Stimulated activated CD4-positive, alpha-beta T cell treated with anti-CD3 and anti-CD28 coated beads, Interleukin-15, amount 100 ng/mL, for 48 hours (primary cell): ENCODE results near the gene RIPOR2.

Experiments
- DNase-seq, 2 donors: peaks; one replicate each; pipeline ENCODE4 v3.0.0-alpha.2; 2020; ENCODE audit warnings: low read depth in 2 of 2

Gene RIPOR2

DNA sequence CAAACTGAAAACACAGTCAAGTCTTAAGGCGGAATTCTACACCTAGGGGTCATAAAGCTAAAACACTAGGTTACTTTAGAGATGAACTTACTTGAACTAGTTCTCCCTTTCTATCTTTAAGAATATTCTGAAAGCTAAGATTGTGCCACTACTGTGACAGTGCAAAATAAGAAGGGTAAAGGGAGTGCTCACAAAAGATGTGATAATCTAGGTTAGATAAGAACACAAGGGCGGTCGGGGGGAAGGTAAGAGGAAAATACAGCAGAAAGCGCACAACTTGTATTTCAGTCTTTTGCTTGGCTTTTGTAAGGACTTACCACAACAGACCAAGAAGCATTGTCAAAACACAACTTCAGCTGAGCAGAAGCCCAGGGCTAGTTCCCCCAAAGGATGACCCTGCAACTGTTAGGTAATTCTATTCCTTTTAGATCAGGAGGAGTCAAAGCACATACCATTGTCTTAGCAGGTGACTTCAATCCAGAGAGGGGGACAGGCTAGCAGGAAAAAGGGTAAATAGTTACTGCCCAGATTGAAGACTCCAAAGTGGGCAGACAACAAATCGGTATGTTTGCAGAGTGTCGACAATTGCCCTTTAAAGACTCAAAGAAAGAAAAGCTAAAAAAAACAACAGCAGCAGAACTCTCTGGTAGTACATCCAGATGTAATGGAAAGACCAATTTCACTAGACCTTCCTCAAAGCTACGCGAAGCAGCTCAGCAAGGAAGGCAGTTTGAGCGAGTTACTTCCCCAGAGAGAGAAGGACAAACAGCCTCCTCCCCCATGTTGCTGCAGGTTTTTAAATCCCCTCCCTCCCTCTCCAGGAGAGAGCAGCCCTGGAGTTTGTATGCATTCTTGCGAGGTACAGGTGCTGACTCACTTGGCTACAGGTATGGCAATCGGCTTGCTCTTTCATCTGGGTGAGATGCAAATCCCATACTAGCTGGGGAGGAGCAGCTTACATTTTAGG lies 59.0 kb downstream of the RIPOR2 start:
- DNase-seq, result no peak

DNA sequence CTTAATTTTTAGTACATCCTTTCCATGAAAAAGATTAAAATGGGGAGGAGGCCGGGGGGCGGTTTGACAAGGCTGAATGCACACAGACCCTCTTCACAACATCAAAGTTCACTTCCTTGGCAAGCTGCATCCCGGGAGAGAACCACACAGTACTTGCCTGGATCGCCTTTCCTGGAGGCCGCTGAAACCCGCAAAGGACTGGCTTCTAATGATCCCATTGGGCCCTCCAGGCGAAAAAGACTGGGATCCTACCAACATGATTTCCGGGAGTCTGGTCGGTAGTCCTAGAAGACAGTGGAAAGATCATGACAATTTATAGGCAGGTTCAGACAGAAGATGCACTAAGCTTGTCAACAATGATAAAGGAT lies 60.2 kb downstream of the RIPOR2 start:
- no peak for DNase-seq

DNA sequence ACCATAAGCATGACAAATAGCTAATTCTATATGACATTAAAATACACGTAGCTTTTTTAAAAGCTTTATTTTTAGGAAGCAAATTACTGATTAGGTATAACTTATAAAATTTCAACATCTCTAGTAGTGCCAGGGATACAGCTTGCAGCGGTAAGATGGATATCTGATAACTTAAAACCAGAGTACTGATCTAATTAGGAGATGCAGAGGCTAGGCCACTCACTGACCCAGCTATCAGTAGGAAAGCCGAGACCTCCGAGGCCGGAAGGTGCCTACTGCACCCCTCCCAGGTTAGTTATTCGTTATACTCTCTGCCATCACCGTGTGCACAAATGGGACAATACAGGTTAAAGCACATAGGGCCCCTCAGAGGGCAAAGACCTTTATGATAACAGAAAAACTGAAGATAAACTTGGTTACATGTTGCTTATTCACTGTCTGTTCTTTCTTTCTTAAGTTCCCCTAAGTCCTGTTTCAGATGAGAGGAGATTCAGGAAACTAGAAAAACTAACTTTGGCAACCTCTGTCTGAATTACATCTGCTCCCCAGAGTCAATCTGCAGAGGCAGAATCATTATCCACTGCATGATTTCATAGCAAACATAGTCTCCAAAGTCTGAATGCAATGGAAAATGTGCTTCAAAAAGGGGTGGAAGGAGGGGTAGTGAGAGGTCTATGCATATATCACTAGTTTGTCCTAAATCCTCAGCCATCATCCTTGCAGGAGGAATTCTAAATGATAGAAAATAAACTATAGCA lies 60.8 kb downstream of the RIPOR2 start:
- no peak for DNase-seq

DNA sequence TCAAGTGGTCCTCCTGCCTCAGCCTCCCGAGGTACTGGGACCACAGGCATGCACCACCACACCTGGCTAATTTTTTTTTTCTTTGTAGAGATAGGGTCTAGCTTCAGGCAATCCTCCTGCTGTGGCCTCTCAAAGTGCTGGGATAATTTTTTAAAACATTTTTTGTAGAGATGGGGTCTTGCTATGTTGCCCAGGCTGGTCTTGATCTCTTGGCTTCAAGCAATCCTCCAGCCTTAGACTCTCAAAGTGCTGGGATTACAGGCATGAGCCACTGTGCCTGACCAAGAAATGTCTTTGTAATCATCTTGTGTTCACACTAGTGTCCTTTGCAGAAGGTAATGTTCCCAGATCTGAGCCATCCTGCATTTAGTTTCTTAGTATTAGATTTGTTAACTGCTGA lies 61.6 kb downstream of the RIPOR2 start:
- no peak for DNase-seq

- no peak for DNase-seq
These were observed 63.0 kb downstream of the RIPOR2 start for GRCh38 chr6:24872779-24873178.

- no peak for DNase-seq
These were observed 67.0 kb downstream of the RIPOR2 start for GRCh38 chr6:24868765-24869164.

- no peak for DNase-seq
These were observed 68.6 kb downstream of the RIPOR2 start for GRCh38 chr6:24867104-24867703.

DNA sequence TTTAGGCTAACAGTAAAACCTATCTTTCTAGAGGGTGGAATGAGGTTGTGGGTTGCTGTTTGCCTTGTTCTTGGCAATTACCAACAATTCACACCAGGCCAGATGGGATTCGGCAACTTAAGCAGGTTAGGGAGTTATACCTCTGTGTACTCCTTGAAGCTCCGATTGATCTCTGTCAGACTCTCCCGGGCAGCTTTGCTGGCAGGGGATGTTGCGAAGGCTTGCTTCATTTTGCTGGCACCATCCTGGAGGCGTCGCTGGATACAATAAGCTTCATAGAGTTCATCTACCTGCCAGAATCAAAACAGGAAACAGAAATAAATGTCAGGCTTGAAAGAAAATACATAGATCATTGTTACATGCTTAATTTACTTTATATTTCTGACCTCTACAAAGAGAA lies 70.6 kb downstream of the RIPOR2 start:
- DNase-seq, result no peak

- no peak for DNase-seq
These were observed 71.4 kb downstream of the RIPOR2 start for GRCh38 chr6:24864343-24864742.

DNA sequence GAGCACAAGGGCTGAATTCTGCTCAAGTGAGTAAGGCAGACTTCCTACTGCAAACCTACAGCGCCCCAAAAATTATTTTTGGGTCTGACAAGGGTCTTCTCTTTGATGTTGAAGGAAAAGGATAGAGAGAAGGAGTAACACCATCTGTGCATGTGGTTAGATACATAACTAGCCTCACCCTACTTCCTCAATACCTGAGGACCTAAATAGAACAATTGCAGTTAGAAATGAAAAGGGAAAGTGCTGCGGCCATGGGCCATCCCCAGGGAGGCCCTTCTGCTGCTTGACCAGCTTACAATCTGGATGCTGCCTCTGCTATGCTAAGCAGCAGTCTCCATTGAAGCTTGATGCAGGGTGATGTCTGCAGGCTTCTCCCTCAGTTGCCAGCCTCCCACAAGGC lies 73.8 kb downstream of the RIPOR2 start:
- DNase-seq, result no peak

- no peak for DNase-seq
These were observed 76.1 kb downstream of the RIPOR2 start for GRCh38 chr6:24859608-24860200.

DNA sequence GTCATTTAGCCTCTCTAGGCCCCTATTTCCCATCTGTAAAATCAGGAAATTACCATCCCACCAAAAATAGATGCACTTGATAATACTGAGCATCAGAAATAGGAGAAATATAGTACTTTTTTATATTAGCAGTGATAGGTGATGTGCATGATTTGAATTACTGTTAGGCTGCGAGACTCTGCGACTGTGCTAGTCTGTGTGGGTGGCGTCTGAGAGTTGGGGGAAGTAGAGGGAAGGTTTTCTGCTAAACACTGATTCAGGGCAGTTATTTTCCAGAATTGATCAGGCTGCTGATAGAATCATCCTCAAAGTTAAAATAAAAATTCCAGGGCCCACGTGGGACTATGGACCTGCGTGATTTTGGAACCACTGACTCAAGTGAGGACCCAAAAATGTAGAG lies 76.6 kb downstream of the RIPOR2 start:
- DNase-seq, result no peak

DNA sequence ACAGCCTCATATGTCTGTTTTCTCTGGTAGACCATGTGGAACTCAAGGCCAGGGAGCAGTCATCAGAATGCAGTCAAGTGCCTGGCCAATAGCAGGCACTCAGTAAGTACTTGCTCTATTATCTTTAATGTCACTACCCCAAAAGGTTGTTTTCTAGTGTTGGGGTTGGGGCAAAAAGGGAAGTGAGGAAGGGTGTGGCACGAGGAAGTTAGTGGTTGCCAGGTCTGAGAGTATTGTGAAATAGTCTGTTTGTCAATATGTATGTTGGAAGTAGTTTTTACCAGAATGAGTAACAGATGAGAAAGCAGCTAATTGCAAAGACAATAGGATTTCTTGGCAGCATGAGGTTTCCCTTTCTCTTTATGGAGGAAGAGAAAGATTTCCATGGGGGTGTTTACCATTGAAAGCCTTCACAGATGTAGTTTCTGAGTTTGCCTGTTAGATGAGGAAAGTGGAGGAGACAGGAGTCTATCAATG lies 77.5 kb downstream of the RIPOR2 start:
- DNase-seq, result no peak

- no peak for DNase-seq
These were observed 78.7 kb downstream of the RIPOR2 start for GRCh38 chr6:24856901-24857670.

DNA sequence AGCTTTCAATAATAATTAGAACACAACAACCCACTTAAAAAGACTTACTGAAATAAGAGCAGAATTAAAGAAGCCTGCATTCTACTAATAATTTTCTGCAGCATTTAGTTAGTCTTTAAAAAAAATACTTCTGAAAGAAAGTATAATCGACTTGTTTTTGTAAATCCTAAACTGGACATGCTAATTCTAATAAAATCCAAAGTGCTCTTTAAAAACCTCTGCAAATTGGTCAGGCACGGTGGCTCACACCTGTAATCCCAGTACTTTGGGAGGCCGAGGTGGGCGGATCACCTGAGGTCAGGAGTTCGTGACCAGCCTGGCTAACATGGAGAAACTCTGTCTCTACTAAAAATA lies 79.5 kb downstream of the RIPOR2 start:
- DNase-seq, result no peak

- peak; percentile 32 to 49 for DNase-seq
These were observed 80.1 kb downstream of the RIPOR2 start for GRCh38 chr6:24855395-24856245.

DNA sequence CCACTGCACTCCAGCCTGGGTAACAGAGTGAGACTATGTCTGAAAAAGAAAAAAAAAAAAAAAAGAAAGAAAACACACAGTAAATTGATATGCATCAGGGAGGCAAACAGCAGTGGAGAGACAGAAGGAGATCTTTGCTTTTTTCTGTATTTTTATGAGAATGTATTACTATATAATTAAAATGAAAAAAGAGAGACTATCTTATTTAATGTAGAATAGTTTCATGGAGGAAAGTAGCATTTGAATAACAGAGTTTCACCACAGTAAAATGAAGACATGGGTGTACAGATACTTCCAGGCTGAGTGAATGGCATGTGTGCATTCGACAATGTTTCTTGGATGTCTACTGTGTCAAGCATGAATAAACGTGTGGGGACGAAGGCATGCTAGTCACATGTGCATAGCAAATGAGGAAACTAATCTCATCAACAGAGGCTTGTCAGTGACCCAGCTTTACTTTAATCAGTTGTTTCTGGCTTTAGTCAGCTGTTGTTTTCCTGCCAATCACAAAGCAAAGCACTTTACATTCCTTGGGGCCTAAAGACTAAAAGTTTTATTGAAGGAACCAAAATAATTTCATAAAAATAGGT lies 81.6 kb downstream of the RIPOR2 start:
- DNase-seq, result no peak

DNA sequence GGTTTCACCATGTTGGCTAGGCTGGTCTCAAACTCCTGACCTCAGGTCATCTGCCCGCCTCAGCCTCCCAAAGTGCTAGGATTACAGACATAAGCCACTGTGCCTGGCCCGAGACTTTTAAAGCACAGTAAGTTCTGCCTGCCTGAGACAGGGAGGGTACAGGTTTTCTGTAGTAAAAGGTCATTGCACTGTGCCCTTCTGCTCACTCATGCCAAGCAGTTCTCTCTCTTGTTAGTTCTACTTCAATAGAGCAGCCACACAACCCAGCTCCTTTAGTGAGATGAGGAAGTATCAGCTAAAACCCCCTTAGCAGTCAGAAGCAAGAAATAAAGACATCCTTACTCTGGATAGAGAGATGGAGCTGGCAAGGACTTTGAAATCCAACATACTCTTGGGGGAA lies 84.7 kb downstream of the RIPOR2 start:
- DNase-seq, result no peak

- no peak for DNase-seq
These were observed 86.0 kb downstream of the RIPOR2 start for GRCh38 chr6:24849713-24850112.

DNA sequence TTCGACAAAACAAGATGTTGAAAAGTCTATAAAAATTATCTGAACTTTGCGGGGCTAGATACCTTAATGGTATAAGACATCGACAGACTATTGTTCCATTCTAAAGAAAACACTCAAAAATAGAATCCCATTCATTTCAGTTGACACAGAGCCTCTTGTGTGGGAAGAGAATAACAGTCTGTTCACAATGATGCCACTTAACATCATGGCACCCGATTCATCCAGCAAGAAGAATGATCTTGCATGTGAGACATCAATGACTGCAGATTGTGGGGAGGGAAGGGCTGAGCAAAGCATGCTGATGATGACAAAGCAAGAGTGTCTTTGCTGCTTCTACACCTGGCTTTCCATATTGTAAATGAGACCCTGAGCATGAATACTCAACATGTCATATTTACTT lies 87.3 kb downstream of the RIPOR2 start:
- DNase-seq, result no peak
